Measurements from ENCODE around the gene TSC22D2.

GRCh38 chr3:150451329-150452048 is 43.4 kb downstream of the TSC22D2 start:
- TF ChIP-seq CTCF (IDR thresholded peaks at IDR 0.05) (no peak), EP300 (IDR thresholded peaks at IDR 0.05) (no peak), POLR2AphosphoS5 (IDR thresholded peaks at IDR 0.05) (no peak)

Measured in stomach (tissue), 4 donors.